Aorta (tissue), 5 donors: ENCODE results near the gene GCDH. TPM values are rescaled to one million over a fixed set of nuclear protein-coding genes. Genes with fewer than 3 reads are reported as not detected.
A peak's percentile ranks its signal among the peaks of the same experiment; 100 is the strongest.
"Not testable (repeated sequence)": the region's sequence is repeated elsewhere in the genome, so short reads cannot be mapped to it uniquely, and the experiment has no call there.

ENCODE experiments used
- ATAC-seq: fragments of 200-7000 bp; cut with Tn5 transposase; one replicate; pipeline ENCODE4 v1.9.1; 2022; ENCODE audit warnings: moderate library complexity; ENCODE audit not compliant: low FRiP score
- DNase-seq, 2 donors: peaks; one replicate each; pipeline ENCODE4 v3.0.0-alpha.2; 2020
- H3K27ac ChIP-seq, 2 donors: one replicate each; pipeline ENCODE4 v1.5.1; 2013; ENCODE audit warnings: low read length in 2 of 2, mild to moderate bottlenecking in 2 of 2, moderate library complexity in 2 of 2, control low read depth in 1 of 2, inconsistent platforms in 1 of 2, low read depth in 1 of 2
- H3K27me3 ChIP-seq, 2 donors: one replicate each; pipeline ENCODE4 v1.6.1; 2013; ENCODE audit warnings: control low read depth in 1 of 2, low read length in 1 of 2, mild to moderate bottlenecking in 1 of 2, moderate library complexity in 1 of 2; ENCODE audit not compliant: insufficient read depth in 2 of 2, control insufficient read depth in 1 of 2
- H3K36me3 ChIP-seq, 2 donors: one replicate each; pipeline ENCODE4 v1.6.1; 2013; ENCODE audit warnings: control low read depth in 1 of 2, low read length in 1 of 2, mild to moderate bottlenecking in 1 of 2; ENCODE audit not compliant: insufficient read depth in 2 of 2, control insufficient read depth in 1 of 2
- H3K4me1 ChIP-seq, 2 donors: one replicate each; pipeline ENCODE4 v1.6.1; 2013; ENCODE audit warnings: low read length in 2 of 2, control low read depth in 1 of 2, mild to moderate bottlenecking in 1 of 2, moderate library complexity in 1 of 2; ENCODE audit not compliant: insufficient read depth in 2 of 2, control insufficient read depth in 1 of 2
- H3K4me3 ChIP-seq, 2 donors: one replicate each; pipeline ENCODE4 v1.5.1; 2013; ENCODE audit warnings: low read length in 2 of 2, control low read depth in 1 of 2, mild to moderate bottlenecking in 1 of 2
- H3K9me3 ChIP-seq: one replicate; pipeline ENCODE4 v1.6.1; 2013; ENCODE audit warnings: mild to moderate bottlenecking, low read length; ENCODE audit not compliant: control insufficient read depth
- WGBS, 2 donors: extraction: QIAGEN DNeasy Blood & Tissue Kit; methylation state at CpG; one replicate each; pipeline ENCODE4 v1.1.7; 2013; 5-methylcytosine and 5-hydroxymethylcytosine counted together
- intact Hi-C, 2 donors: fragments of 100-400 bp; cut with DNase I; formaldehyde crosslinking; loops; one replicate each; pipeline versions ENCODE4 v1.14.2 to v1.15.0; 2022
- polyA plus RNA-seq, 2 donors: library from polyadenylated mRNA; stranded (reverse); fragments of 200-250 nt; gene quantifications; one replicate each; pipeline ENCODE4 v1.2.3, GENCODE V29; 2013
- total RNA-seq, 2 donors: library from RNA; stranded (reverse); fragmentation: NEBNext Ultra II Directional; extraction: Animal tissue kit (Norgen Biotek cat#: 25700); gene quantifications; one replicate each; pipeline ENCODE4 v1.2.1, GENCODE V29; 2021
- donor health status: healthy with polysubstance abuse.
- donor health status: Bipolar disorder and iron deficiency.
- donor health status: DM: no; HTN: no; CAD: no.
- donor health status: DM: no; HTN: no; CAD: no.
- donor health status: DM: yes; HTN: yes; CAD: no.

Gene GCDH
- total and polyA plus RNA-seq, 4 donors: 15.1 to 29.1 (median 19.2) TPM

GRCh38 chr19:12913851-12914690 is 23.1 kb downstream of the GCDH start:
- Histone ChIP-seq H3K27me3 (no peaks in the 10 kb centered on the region), H3K4me3 (no peak overlapping the region), H3K9me3 (no peaks in the 10 kb centered on the region), H3K36me3 (no peaks in the 10 kb centered on the region), H3K27ac (no peak overlapping the region), H3K4me1 (no peaks in the 10 kb centered on the region)
- WGBS, 2 donors: 76 to 83% methylated on average over 12 of the region's 12 CpGs
- intact Hi-C loops: no loop called here
- no peak for ATAC-seq
- no peak for DNase-seq

- H3K36me3 ChIP-seq, H3K9me3 ChIP-seq, ATAC-seq, H3K4me3 ChIP-seq, intact Hi-C loops, DNase-seq, H3K27me3 ChIP-seq, H3K4me1 ChIP-seq, H3K27ac ChIP-seq: not testable (repeated sequence)
- 69 to 80% methylated on average over 4 of the region's 4 CpGs for WGBS, 2 donors
Measured at GRCh38 chr19:12915860-12916259, 24.9 kb downstream of the GCDH start.

GRCh38 chr19:12918253-12918652 is 27.3 kb downstream of the GCDH start:
- Histone ChIP-seq H3K36me3 (peaks cover 0 to 5% of the 10 kb centered on the region in 2 donors), H3K4me3 (no peak overlapping the region), H3K9me3 (no peaks in the 10 kb centered on the region), H3K27ac (no peak overlapping the region), H3K27me3 (no peaks in the 10 kb centered on the region), H3K4me1 (no peaks in the 10 kb centered on the region)
- ATAC-seq: no peak
- 91 to 93% methylated on average over 14 of the region's 14 CpGs for WGBS, 2 donors
- intact Hi-C loops: no loop called here
- no peak for DNase-seq

- intact Hi-C loops: no loop called here
- no peak for DNase-seq
- 47 to 54% methylated on average over 3 of the region's 3 CpGs for WGBS, 2 donors
- Histone ChIP-seq H3K4me1 (no peaks in the 10 kb centered on the region), H3K36me3 (peaks cover 2 to 5% of the 10 kb centered on the region in 2 donors), H3K9me3 (no peaks in the 10 kb centered on the region), H3K4me3 (no peak overlapping the region), H3K27me3 (no peaks in the 10 kb centered on the region), H3K27ac (no peak overlapping the region)
- ATAC-seq: no peak
Measured at GRCh38 chr19:12921047-12921446, 30.1 kb downstream of the GCDH start.

GRCh38 chr19:12922959-12923358 is 32.0 kb downstream of the GCDH start:
- Histone ChIP-seq H3K27me3 (no peaks in the 10 kb centered on the region), H3K9me3 (no peaks in the 10 kb centered on the region), H3K4me1 (no peaks in the 10 kb centered on the region), H3K4me3 (no peak overlapping the region), H3K36me3 (peaks cover 4 to 9% of the 10 kb centered on the region in 2 donors), H3K27ac (no peak overlapping the region)
- DNase-seq: no peak
- intact Hi-C loops: no loop called here
- no peak for ATAC-seq
- 96 to 97% methylated on average over 4 of the region's 4 CpGs for WGBS, 2 donors

GRCh38 chr19:12924621-12925310 is 33.8 kb downstream of the GCDH start:
- H3K4me1 ChIP-seq: no peaks in the 10 kb centered on the region
- H3K27me3 ChIP-seq: no peaks in the 10 kb centered on the region
- peaks cover 6 to 13% of the 10 kb centered on the region in 2 donors for H3K36me3 ChIP-seq
- intact Hi-C loops: no loop called here
- no peak overlapping the region for H3K4me3 ChIP-seq
- DNase-seq: no peak
- no peaks in the 10 kb centered on the region for H3K9me3 ChIP-seq
- no peak overlapping the region for H3K27ac ChIP-seq
- peak; percentile 6 for ATAC-seq
- WGBS, 2 donors: 96% methylated on average over 29 of the region's 29 CpGs

GRCh38 chr19:12930002-12930645 is 39.2 kb downstream of the GCDH start:
- no peak for ATAC-seq
- Histone ChIP-seq H3K27ac (no peak overlapping the region), H3K9me3 (no peaks in the 10 kb centered on the region), H3K36me3 (peaks cover 4 to 7% of the 10 kb centered on the region in 2 donors), H3K4me1 (no peaks in the 10 kb centered on the region), H3K27me3 (no peaks in the 10 kb centered on the region), H3K4me3 (no peak overlapping the region)
- intact Hi-C loops: no loop called here
- no peak for DNase-seq
- 91 to 92% methylated on average over 19 of the region's 19 CpGs for WGBS, 2 donors

- peaks cover 2 to 3% of the 10 kb centered on the region in 2 donors for H3K36me3 ChIP-seq
- 33% methylated on average over 16 of the region's 16 CpGs for WGBS, 2 donors
- intact Hi-C loops: no loop called here
- no peaks in the 10 kb centered on the region for H3K9me3 ChIP-seq
- H3K4me3 ChIP-seq: peak overlapping the region; percentile 14 to 80
- DNase-seq (no peak), ATAC-seq (no peak)
- no peaks in the 10 kb centered on the region for H3K27me3 ChIP-seq
- no peak overlapping the region for H3K27ac ChIP-seq
- no peaks in the 10 kb centered on the region for H3K4me1 ChIP-seq
Measured at GRCh38 chr19:12932392-12933286, 41.7 kb downstream of the GCDH start.
